HG03558 (cell line): ENCODE measurements around the gene SCT.

Experiments used
- ATAC-seq: cut with Tn5 transposase; IDR thresholded peaks from one replicate; pipeline ENCODE4 v1.9.1; 2021; ENCODE audit warnings: moderate number of reproducible peaks; ENCODE audit not compliant: unreplicated experiment; ENCODE audit errors: extremely low read depth

SCT gene

GRCh38 chr11:645536-645935, 18.6 kb upstream of the SCT start:
- ATAC-seq: no peak

- ATAC-seq: no peak
Observed at GRCh38 chr11:643849-644738, 17.1 kb upstream of the SCT start.

- no peak for ATAC-seq
Observed at GRCh38 chr11:643366-643765, 16.4 kb upstream of the SCT start.

DNA sequence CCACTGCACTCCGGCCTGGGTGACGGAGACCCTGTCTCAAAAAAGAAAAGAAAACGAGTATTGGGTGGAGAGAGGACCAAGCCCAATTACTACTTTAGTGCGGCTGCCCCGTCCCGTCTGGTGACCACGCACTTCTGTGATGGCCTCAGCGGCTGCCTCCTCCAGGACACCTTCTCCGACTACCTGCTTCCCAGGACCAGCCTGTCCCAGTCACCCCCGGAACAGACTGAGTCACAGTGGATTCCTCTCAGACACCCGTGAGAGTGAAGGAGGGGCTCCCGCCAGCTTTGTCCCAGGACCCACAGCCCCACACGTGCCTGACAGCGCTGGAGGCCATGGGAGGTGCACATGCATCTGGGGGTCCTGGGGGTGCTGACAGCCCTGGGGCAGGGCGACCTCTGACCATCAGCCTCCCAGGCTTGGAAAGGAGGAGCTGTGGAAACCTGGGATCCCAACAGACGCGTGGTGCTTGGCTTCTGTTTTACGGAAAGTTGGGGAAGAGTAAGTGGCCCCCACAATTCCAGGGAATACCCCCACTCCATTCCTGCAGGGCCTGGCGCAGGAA, 14.9 kb upstream of the SCT start:
- ATAC-seq: no peak

DNA sequence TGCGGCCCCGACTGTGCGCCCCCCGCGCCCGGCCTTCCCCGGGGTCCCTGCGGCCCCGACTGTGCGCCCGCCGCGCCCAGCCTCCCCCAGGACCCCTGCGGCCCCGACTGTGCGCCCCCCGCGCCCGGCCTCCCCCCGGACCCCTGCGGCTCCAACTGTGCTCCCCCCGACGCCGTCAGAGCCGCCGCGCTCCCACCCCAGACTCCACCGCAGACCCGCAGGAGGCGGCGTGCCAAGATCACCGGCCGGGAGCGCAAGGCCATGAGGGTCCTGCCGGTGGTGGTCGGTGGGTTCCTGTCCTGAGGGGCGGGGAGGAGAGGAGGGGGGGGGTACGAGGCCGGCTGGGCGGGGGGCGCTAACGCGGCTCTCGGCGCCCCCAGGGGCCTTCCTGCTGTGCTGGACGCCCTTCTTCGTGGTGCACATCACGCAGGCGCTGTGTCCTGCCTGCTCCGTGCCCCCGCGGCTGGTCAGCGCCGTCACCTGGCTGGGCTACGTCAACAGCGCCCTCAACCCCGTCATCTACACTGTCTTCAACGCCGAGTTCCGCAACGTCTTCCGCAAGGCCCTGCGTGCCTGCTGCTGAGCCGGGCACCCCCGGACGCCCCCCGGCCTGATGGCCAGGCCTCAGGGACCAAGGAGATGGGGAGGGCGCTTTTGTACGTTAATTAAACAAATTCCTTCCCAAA, 13.2 kb upstream of the SCT start:
- ATAC-seq: no peak

GRCh38 chr11:639332-639955, 12.5 kb upstream of the SCT start:
- no peak for ATAC-seq

GRCh38 chr11:638631-639331, 11.8 kb upstream of the SCT start:
- no peak for ATAC-seq

DNA sequence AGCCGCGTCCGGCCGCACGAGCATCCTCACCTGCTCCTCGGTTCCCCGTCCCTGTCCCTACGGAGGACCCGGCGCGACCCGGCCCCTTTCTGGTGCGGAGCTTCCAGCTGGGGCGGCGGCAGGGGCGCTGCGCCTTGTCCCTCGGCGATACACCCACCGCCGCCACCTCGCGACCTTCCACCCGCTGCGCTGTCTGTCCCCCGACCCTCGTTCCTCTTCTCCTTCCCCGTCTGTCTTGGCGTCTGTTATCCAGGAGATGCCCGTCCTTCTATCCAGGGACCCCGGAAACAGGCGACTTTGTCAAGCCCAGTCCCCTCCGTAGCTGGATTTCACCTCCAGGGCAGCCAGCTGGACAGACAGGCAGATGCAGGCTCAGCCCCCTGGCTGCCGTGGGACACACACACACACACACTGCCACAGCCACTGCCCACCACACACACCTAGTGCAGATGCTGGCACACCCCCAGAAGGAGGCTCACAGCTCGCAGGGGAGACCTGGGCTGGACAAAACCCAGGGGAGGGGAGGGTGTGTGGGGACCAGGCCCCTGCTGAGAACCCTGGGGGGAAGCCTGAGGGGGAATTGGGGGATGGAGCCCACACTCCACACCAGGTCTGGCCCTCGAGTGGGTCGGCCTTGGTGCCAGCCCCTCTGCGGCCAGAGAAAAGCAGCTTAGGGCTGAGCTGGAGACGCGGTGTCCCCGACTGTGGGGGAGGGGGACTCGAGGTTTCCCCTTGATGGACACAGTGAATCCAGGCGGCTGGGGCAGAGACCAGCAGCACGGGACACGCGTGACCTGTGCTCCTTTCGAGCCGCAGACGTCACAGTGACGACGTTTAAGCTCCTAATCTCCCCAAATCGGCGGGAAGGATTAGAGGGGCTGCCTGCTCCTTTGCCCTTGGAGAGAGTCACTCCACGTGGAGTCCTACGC, 10.9 kb upstream of the SCT start:
- no peak for ATAC-seq

DNA sequence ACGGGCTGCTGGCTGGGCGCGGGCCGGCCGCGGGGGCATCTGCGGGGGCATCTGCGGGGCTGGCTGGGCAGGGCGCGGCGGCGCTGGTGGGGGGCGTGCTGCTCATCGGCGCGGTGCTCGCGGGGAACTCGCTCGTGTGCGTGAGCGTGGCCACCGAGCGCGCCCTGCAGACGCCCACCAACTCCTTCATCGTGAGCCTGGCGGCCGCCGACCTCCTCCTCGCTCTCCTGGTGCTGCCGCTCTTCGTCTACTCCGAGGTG, 10.3 kb upstream of the SCT start:
- ATAC-seq: no peak

DNA sequence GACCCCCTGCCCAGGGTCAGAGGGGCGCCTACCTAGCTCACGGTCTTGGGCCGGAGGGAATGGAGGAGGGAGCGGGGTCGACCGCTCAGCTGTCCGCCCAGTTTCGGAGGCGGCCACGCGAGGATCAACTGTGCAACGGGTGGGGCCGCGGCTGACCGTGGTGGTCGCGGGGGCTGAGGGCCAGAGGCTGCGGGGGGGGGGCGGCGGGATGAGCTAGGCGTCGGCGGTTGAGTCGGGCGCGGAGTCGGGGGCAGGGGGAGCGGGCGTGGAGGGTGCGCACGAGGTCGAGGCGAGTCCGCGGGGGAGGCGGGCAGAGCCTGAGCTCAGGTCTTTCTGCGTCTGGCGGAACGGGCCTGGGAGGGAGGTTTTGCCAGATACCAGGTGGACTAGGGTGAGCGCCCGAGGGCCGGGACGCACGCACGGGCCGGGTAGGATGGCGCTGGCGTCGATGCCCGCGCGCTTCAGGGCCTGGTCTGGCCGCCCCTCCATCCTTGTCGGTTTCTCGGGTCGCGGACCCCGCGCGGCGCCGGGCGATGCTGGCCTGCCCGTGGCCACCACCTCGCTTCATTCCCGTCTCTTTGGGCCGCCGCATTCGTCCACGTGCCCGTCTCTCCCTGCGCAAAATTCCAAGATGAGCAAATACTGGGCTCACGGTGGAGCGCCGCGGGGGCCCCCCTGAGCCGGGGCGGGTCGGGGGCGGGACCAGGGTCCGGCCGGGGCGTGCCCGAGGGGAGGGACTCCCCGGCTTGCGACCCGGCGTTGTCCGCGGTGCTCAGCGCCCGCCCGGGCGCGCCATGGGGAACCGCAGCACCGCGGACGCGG, 9.7 kb upstream of the SCT start, which contains the start of gene DRD4:
DRD4 (plus strand) TSS at position 759 of the 822 bp plus-strand sequence; CDS start at position 795, 36 bp downstream.
- no peak for ATAC-seq

GRCh38 chr11:635945-636510, 9.0 kb upstream of the SCT start:
- no peak for ATAC-seq

- ATAC-seq: no peak
Observed at GRCh38 chr11:630871-631270, 3.9 kb upstream of the SCT start.

DNA sequence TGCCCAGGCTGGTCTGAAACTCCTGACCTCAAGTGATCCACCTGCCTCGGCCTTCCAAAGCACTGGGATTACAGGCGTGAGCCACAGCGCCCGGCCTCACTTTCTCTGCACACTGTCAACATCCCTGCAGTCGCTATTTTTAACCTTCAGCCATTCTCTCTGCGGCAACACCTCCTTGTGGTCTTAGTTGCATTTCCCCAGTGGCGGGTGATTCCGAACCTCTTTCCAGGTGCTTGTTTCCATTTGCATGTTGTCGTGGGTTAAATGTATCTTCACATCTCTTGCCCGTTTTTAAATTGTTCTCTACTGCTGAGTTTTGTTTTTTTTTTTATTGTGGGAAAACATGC, 2.2 kb upstream of the SCT start:
- no peak for ATAC-seq

DNA sequence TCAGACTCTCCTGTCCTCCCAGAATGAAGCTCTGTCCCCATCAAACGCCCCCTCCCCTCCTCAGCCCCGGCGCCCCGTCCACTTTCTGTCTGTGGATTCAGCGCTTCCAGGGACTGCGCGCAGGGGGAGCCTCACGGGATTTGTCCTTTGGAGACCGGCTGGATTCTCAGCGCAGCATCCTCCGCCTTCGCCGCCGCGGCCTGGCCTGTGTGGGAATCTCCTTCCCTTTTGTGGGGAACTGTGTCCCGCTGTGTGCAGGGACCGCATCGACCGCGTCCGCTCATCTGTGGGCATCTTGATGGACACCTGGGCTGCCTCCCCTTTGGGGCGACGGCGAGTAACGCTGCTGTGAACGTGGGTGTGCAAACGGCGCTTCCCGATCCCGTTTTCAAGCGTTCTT, 1.1 kb upstream of the SCT start:
- ATAC-seq: no peak

DNA sequence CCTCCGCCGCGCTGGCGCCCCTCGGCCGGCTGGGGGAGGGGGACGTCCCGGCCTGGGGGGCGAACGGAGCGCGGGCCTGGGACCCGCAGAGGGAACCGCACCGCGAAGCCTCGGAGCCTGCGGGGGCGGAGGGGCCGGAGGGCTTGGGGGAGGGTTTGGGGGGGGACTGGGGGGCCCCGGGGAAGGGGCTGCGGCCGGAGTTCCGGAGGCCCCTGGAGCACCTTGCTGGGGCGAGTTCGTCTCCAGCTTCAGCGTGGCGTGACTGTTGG, 261 bp upstream of the SCT start:
- no peak for ATAC-seq

DNA sequence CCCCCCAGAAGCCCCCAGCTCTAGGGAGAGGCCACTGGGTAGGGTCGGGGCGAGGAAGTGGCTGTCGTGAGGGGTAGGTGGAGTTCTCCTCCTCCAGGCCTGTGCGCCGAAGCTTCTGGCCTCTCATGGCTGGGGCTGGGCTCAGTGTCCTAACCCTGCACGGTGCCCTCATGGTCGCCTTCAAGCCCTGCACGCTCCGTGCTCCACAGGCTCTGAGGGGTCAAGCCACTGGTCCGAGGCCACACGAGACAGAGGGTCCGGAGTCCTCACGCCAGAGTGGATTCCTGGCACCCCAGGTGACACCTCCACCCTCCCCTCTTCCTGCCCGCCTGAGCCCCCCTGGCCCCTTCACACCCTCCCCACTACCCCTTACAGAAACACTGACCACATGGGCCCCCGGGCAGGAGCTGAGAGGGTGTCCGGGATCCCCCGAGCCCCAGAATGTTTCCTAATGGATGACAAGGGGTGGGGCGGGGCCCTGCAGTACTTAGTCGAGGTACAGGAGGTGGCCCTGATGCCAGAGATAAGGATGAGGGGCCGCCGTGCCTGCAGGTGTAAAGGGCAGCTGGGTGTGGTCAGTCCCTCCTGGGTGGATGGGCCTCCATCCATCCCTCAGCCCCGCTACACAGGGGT, 1.2 kb downstream of the SCT start:
- ATAC-seq: no peak

DNA sequence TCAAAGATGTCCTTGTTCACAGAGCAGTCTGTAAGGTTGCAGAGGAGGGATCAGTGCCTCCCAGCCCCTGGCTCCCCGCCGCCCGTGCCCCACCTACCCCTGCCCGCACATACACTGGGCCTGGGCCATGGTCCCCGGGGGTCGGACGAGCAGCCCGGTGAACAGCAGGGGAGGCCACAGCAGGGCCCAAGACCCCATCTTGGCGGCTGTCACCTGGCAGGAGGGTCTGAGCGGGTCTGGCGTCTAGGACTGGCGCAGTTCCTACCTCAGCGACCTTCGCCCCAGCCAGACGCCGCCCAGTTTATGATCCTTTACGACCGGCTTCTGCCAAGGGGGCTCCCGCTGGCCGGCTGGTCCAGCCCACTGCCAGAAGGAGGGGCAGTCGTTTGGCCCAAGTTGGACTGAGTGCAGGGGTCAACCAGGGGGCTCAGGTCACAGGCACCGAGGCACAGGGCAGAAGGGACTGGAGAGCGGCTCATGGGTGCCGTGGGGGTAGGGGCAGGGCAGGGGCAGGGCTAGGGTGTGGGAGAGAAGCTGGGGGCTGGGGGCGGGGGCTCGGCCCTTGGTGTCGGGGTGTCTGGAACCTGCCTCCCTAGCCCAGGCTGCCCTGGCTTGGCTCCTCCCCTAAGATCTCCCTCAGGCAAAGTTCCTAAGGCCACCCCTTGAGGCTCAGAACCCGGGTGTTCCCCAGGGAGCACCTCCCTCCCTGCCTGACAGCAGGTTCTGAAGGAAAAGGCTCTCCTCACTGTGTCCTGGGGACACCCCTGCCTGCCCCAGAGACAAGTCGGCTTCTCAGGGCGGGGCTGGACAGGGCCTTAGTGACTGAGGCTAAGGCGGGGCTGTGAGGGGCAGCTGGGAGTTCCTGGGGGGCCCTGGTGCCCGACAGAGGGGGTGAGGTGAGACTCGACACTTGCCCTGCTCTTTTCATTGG, 2.0 kb downstream of the SCT start, which contains the start of gene CDHR5:
CDHR5 (minus strand) TSS at position 251 of the 931 bp plus-strand sequence; CDS start at position 198, 53 bp downstream.
- no peak for ATAC-seq
